GM19467 (cell line): Measurements from ENCODE around the gene EMX1.

Experiments
- ATAC-seq: cut with Tn5 transposase; IDR thresholded peaks from one replicate; pipeline ENCODE4 v1.9.1; 2021; ENCODE audit warnings: mild to moderate bottlenecking, moderate library complexity; ENCODE audit not compliant: unreplicated experiment

Gene EMX1

GRCh38 chr2:72974436-72974754, 57.1 kb downstream of the EMX1 start:
- ATAC-seq = no peak

- no peak for ATAC-seq
Measured at GRCh38 chr2:72975017-72975416, 57.7 kb downstream of the EMX1 start.

GRCh38 chr2:72979896-72980295, 62.6 kb downstream of the EMX1 start:
- ATAC-seq = no peak

GRCh38 chr2:72980535-72981217, 63.4 kb downstream of the EMX1 start:
- ATAC-seq = no peak

GRCh38 chr2:72981536-72981935, 64.2 kb downstream of the EMX1 start:
- no peak for ATAC-seq

- no peak for ATAC-seq
Measured at GRCh38 chr2:72982219-72982618, 64.9 kb downstream of the EMX1 start.

- no peak for ATAC-seq
Measured at GRCh38 chr2:72982781-72983499, 65.6 kb downstream of the EMX1 start.

GRCh38 chr2:72983500-72984161, 66.3 kb downstream of the EMX1 start:
- ATAC-seq = no peak

- no peak for ATAC-seq
Measured at GRCh38 chr2:72984172-72984671, 66.9 kb downstream of the EMX1 start.
